PC-3 (cell line): Measurements from ENCODE around the gene THOC6.

Experiments used
- EZH2 ChIP-seq: fragments of 300-600 bp; sonication (generic); IDR thresholded peaks from one replicate; pipeline ENCODE4 v1.6.1; 2017; ENCODE audit warnings: antibody characterized with exemption, mild to moderate bottlenecking, low read length; ENCODE audit not compliant: unreplicated experiment
- TF ChIP-seq, protein P1 (sequence below): fragments of 300-600 bp; sonication (generic); conservative IDR thresholded peaks from 2 replicates; pipeline ENCODE4 v1.5.1; 2017; ENCODE audit warnings: antibody characterized with exemption, low read depth, mild to moderate bottlenecking, low read length

DNA sequence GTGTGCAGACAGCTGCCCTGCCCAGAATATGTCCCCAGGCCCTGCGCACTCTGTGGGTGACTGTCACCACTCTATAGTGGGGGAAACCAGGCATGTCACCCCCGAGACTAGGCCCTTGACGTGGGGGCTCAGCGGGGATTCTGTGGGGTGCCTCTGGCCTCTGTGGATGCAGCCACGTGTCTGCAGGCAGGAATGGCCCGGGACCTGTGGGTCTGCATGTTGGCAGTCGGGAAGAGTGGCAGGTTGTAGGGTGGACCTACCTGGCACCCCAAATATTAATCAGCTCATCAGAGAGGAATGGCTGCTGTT lies 42.6 kb downstream of the THOC6 start:
- TF ChIP-seq, protein P1, sequence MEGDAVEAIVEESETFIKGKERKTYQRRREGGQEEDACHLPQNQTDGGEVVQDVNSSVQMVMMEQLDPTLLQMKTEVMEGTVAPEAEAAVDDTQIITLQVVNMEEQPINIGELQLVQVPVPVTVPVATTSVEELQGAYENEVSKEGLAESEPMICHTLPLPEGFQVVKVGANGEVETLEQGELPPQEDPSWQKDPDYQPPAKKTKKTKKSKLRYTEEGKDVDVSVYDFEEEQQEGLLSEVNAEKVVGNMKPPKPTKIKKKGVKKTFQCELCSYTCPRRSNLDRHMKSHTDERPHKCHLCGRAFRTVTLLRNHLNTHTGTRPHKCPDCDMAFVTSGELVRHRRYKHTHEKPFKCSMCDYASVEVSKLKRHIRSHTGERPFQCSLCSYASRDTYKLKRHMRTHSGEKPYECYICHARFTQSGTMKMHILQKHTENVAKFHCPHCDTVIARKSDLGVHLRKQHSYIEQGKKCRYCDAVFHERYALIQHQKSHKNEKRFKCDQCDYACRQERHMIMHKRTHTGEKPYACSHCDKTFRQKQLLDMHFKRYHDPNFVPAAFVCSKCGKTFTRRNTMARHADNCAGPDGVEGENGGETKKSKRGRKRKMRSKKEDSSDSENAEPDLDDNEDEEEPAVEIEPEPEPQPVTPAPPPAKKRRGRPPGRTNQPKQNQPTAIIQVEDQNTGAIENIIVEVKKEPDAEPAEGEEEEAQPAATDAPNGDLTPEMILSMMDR: no peak
- TF ChIP-seq EZH2: no peak
